OCI-LY3 (cell line): ENCODE data around the gene TTC28.

Experiments
- H2AFZ ChIP-seq: fragments of 200-600, 300-600 bp; shearing (Covaris generic); 2 replicates; pipeline ENCODE4 v1.6.0; 2014; ENCODE audit warnings: antibody characterized with exemption, low read depth, low read length
- H3K27ac ChIP-seq: fragments of 200-600, 300-600 bp; sonication (generic); 2 replicates; pipeline ENCODE4 v1.5.1; 2014; ENCODE audit warnings: mild to moderate bottlenecking, low read length, moderate library complexity, mixed read lengths
- H3K27me3 ChIP-seq: fragments of 200-600, 300-600 bp; sonication (generic); 2 replicates; pipeline ENCODE4 v1.6.1; 2014; ENCODE audit warnings: low read depth, low read length, mixed read lengths
- H3K36me3 ChIP-seq: fragments of 200-600, 300-600 bp; sonication (generic); replicated peaks from 2 replicates; pipeline ENCODE3; 2014; ENCODE audit warnings: low read depth, low read length, mixed read lengths
- H3K4me1 ChIP-seq: fragments of 300-600, 200-600 bp; sonication (generic); 2 replicates; pipeline ENCODE4 v1.6.1; 2014; ENCODE audit warnings: low read length, mixed read lengths
- H3K4me2 ChIP-seq: fragments of 200-600, 300-600 bp; sonication (generic); 2 replicates; pipeline ENCODE4 v1.6.1; 2014; ENCODE audit warnings: low read length, mixed read lengths
- H3K4me3 ChIP-seq: fragments of 300-600, 200-600 bp; sonication (generic); 2 replicates; pipeline ENCODE4 v1.5.1; 2014; ENCODE audit warnings: antibody characterized with exemption, mild to moderate bottlenecking, low read length, moderate library complexity
- H3K79me2 ChIP-seq: fragments of 300-600, 200-600 bp; shearing (Covaris generic); 2 replicates; pipeline ENCODE4 v1.6.1; 2014; ENCODE audit warnings: mild to moderate bottlenecking, low read length, mixed read lengths
- H3K9ac ChIP-seq: fragments of 300-600, 200-600 bp; shearing (Covaris generic); 2 replicates; pipeline ENCODE4 v1.6.0; 2014; ENCODE audit warnings: mild to moderate bottlenecking, low read length, moderate library complexity
- H3K9me3 ChIP-seq: fragments of 200-600, 300-600 bp; shearing (Covaris generic); 2 replicates; pipeline ENCODE4 v1.6.1; 2014; ENCODE audit warnings: low read length, mixed read lengths; ENCODE audit not compliant: insufficient read depth
- H4K20me1 ChIP-seq: fragments of 200-600, 300-600 bp; sonication (generic); 2 replicates; pipeline ENCODE4 v1.6.1; 2016; ENCODE audit warnings: low read length, mixed read lengths; ENCODE audit not compliant: insufficient read depth
- EZH2phosphoT487 ChIP-seq: fragments of 200-600 bp; shearing (Covaris generic); IDR thresholded peaks from 2 replicates; pipeline ENCODE4 v1.6.1; 2018; ENCODE audit warnings: antibody characterized with exemption, mixed run types, low read depth
- TF ChIP-seq, protein P1 (sequence below): fragments of 200-600, 300-600 bp; sonication (generic); IDR thresholded peaks from 2 replicates; pipeline ENCODE4 v1.5.1; 2014; ENCODE audit warnings: antibody characterized with exemption, low read length, low read depth

The TTC28 gene

DNA sequence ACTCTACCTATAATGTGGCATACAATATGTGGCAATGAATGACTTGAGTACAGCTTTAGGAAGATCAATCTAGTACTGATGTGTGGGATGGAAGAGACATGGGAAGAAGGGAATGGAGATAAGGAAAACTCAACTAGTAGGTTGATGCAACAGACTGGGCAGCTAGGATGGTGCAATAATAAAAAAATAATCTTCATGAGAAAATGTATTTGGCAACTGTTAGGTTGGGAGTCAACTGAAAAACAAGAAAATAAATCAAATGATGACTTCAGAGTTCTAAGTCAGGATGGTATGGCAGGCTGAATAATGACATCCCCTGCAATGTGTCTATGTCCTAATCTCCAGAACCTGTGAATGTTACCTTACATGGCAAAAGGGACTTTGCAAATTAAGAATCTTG is 523.8 kb downstream of the TTC28 start:
- no peaks in the 10 kb centered on the region for H4K20me1 ChIP-seq
- H2AFZ ChIP-seq: no peak overlapping the region
- TF ChIP-seq EZH2phosphoT487: no peak
- TF ChIP-seq, protein P1, sequence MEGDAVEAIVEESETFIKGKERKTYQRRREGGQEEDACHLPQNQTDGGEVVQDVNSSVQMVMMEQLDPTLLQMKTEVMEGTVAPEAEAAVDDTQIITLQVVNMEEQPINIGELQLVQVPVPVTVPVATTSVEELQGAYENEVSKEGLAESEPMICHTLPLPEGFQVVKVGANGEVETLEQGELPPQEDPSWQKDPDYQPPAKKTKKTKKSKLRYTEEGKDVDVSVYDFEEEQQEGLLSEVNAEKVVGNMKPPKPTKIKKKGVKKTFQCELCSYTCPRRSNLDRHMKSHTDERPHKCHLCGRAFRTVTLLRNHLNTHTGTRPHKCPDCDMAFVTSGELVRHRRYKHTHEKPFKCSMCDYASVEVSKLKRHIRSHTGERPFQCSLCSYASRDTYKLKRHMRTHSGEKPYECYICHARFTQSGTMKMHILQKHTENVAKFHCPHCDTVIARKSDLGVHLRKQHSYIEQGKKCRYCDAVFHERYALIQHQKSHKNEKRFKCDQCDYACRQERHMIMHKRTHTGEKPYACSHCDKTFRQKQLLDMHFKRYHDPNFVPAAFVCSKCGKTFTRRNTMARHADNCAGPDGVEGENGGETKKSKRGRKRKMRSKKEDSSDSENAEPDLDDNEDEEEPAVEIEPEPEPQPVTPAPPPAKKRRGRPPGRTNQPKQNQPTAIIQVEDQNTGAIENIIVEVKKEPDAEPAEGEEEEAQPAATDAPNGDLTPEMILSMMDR: no peak

DNA sequence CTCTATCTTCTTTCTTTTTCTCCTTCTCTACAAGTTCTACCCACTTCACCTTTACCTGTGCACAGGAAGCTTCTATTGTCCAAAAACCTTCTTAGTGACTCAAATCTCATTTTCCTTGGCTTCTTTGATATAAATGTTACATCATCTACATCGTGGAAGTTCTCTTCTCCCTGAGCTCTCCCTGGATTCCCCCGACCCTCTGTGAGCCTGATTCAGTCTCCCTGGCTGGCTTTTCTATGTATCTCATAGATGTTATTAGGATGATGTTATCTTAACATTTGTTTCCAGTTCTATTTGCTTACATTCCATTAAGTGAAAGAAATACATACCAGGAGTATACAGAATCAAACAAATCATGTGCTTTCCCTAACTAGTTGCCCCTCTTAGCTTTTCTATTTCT is 524.8 kb downstream of the TTC28 start:
- H4K20me1 ChIP-seq: no peaks in the 10 kb centered on the region
- no peaks in the 10 kb centered on the region for H3K9me3 ChIP-seq
- no peak overlapping the region for H2AFZ ChIP-seq
- no peak overlapping the region for H3K9ac ChIP-seq
- TF ChIP-seq EZH2phosphoT487: no peak
- TF ChIP-seq, protein P1: no peak
- no peak overlapping the region for H3K27ac ChIP-seq
- H3K27me3 ChIP-seq: no peaks in the 10 kb centered on the region
- no peaks in the 10 kb centered on the region for H3K79me2 ChIP-seq
- H3K4me2 ChIP-seq: no peak overlapping the region
- H3K4me3 ChIP-seq: no peak overlapping the region
- H3K36me3 ChIP-seq: no peaks in the 10 kb centered on the region
- H3K4me1 ChIP-seq: no peaks in the 10 kb centered on the region

More for the DNA sequence above, 523.8 kb downstream of the TTC28 start:
- Histone ChIP-seq H3K79me2 (no peaks in the 10 kb centered on the region), H3K9ac (no peak overlapping the region), H3K4me2 (no peak overlapping the region), H3K4me1 (no peaks in the 10 kb centered on the region), H3K36me3 (no peaks in the 10 kb centered on the region), H3K27ac (no peak overlapping the region), H3K27me3 (no peaks in the 10 kb centered on the region), H3K9me3 (no peaks in the 10 kb centered on the region), H3K4me3 (no peak overlapping the region)

DNA sequence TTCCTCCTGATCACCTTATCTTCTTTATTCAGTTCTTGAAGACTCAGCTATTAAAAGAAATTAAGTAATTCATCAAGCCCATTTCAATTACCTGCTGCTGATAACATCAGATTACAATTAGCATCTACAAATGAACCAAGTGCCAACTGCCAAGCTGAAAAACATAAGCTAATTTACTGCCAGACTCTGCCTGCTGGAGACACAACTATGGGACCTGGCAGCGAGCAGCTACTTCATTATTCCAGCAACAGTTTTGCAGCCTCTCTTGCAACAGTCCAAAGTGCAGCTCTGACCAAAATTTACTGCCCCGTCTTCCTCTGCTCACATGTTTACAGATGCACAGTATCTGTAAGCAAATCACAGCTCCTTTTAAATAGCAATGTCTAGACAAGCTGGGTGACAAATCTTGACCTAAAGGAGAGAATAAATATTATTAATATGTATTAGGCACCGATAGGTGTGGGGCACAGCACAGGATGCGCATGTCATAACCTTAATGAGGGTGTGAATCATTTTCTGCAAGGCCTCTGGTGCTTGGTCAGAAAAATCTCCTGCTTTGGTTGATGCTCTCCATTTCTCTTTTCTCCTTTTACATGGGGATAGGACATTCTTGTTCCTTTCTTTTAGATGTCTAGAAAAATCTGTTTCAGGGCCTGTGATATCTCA is 528.4 kb downstream of the TTC28 start:
- Histone ChIP-seq H3K79me2 (no peaks in the 10 kb centered on the region), H3K27ac (no peak overlapping the region), H3K9ac (no peak overlapping the region), H2AFZ (no peak overlapping the region), H4K20me1 (no peaks in the 10 kb centered on the region), H3K4me2 (no peak overlapping the region), H3K27me3 (no peaks in the 10 kb centered on the region), H3K4me3 (no peak overlapping the region), H3K4me1 (no peaks in the 10 kb centered on the region), H3K36me3 (no peaks in the 10 kb centered on the region), H3K9me3 (no peaks in the 10 kb centered on the region)
- TF ChIP-seq, protein P1: no peak
- no peak for TF ChIP-seq EZH2phosphoT487

DNA sequence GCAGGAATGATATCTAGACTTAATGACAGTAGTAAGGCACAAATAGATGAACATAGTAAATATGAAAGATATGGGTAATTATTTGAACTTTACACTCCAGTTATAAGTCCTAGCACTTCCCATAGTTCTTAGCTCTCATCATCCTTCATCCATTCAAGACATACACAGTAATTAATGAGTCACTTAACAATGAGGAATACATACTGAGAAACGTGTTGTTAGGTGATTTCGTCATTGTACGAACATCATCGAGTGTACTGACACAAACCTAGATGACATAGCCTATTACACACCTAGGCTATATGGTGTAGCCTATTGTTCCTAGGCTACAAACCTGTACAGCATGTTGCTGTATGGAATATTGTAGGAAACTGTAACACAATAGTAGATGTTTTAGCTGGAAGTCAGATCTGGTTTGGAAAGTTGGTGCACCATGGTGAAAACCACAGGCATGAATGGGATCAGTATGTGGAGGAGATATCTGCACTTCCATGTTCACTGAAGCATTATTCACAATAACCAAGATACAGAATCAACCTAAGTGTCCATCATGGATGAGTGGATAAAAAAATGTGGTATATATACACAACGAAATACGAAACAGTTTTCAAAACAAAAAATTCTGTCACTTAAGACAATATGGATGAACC is 530.7 kb downstream of the TTC28 start:
- Histone ChIP-seq H3K27me3 (no peaks in the 10 kb centered on the region), H3K9ac (no peak overlapping the region)

More for the DNA sequence above, 530.7 kb downstream of the TTC28 start:
- no peak overlapping the region for H3K4me2 ChIP-seq
- TF ChIP-seq, protein P1: no peak
- no peak for TF ChIP-seq EZH2phosphoT487
- no peak overlapping the region for H3K4me3 ChIP-seq
- no peaks in the 10 kb centered on the region for H3K79me2 ChIP-seq
- H3K27ac ChIP-seq: no peak overlapping the region
- no peaks in the 10 kb centered on the region for H3K4me1 ChIP-seq
- no peak overlapping the region for H2AFZ ChIP-seq
- no peaks in the 10 kb centered on the region for H3K36me3 ChIP-seq
- H4K20me1 ChIP-seq: no peaks in the 10 kb centered on the region
- no peaks in the 10 kb centered on the region for H3K9me3 ChIP-seq
